Skin epidermis (tissue), 12 donors: Measurements from ENCODE around the gene SATB2.
A peak's percentile ranks its signal among the peaks of the same experiment; 100 is the strongest.

Experiments used
- H3K27ac ChIP-seq, 21 experiments: fragments of 200-600 bp; sonication (generic) in 11 of 21; one replicate each; pipeline ENCODE4 v1.5.0; 2020; ENCODE audit warnings: mild to moderate bottlenecking in 3 of 21, inconsistent platforms in 2 of 21, moderate library complexity in 2 of 21
- H3K4me3 ChIP-seq, 7 experiments: fragments of 200-600 bp; sonication (generic) in 2 of 7; one replicate each; pipeline ENCODE4 v1.5.0; 2020; ENCODE audit warnings: inconsistent platforms in 2 of 7, mild to moderate bottlenecking in 2 of 7, moderate library complexity in 1 of 7

SATB2 gene

DNA sequence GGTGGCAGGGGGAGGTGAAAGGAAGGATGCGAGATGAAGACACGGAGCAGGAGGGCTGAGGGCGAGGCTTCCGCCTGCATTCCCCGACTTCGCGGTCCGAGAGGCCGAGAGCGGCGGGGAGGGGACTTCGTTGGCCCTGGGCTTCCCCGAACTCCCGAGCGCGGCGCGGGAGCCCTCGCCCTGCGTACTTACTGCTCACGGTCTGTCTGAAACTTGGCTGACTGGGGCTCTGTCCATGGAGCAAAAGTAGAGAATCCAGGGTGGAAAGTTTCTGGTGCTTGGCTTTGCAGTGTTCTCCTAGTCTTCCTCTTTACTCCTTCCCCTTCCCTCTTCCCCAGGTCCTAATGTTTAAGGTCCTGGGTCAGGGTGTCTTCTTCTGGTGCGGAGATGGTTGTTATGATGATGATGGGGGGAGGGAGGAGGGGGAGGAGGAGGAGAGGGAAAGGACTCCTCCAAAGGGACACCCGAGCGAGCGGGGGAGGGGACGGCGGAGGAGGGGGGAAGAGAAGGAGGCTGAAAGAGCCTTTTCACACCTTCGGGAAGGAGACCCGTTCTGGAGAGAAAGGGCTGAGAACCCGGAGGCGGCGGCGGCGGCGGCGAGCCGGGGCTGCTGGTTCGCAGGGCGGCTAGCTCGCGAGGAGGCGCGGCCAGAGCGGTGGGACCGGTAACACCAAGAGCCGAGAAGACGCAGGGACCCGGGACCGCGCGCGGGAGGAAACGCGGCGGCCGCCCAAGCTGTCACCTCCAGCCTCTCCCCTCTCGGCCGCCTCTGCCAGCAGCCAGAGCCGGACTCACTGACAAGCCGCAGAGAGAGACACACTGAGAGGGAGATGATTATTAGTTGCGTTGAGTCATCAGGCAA, at the start of gene SATB2:
TSS of gene SATB2 (minus strand) at position 793 of the 862 bp plus-strand sequence. CDS start 1,902 bp downstream, outside the sequence.
- peak within 1 kb of the TSS; percentile 29 to 92 (median 77) for H3K27ac ChIP-seq
- peak within 1 kb of the TSS; percentile 61 to 93 (median 80) for H3K4me3 ChIP-seq

DNA sequence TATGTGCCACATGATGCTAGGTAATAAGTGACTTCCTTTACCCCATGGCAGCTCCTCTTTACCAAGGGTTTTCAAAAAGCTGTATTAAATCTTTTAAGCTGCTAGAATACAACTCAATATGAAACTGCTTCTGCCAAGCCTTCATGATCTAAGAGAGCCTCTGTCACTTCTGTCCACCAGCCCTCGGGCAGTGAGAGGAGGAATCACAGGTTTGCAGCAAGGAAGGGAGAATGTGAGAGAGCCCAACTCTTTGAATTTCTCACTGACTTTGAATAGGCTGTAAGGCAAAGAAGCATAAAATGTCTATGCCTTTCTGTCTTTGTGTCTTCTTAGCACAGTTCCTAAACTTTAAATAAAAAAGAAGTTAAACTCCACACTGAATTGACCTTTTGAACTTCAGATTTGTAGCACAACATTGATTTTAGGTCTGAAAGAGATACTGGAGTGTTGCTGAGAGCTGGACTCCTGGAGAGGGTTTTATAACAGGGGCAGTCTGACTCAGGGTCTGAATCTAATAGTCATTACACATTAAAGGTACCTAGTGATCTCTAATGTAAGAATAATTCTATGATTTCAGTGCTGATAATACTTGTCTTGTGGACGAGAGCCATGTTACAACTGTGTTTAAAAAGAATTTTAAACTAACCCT, 48.1 kb upstream of the SATB2 start:
- H3K27ac ChIP-seq, result no peak overlapping the region

DNA sequence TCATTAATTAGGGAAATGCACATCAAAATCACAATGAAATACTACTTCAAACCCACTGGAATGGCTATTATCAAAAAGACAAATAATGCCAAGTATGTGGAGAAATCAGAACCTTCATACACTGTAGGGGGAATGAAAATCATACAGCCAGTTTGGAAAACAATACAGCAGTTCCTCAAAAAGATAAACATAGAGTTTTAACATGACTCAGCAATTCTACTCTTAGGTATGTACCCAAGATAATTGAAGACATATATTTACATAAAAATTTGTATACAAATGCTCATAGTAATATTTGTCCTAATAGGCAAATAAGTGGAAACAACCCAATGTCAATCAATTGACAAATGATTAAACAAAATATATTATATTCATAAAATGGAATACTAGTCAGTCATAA, 45.4 kb upstream of the SATB2 start:
- no peak overlapping the region for H3K4me3 ChIP-seq
- no peak overlapping the region for H3K27ac ChIP-seq

More for the DNA sequence above, 48.1 kb upstream of the SATB2 start:
- H3K4me3 ChIP-seq, result no peak overlapping the region

DNA sequence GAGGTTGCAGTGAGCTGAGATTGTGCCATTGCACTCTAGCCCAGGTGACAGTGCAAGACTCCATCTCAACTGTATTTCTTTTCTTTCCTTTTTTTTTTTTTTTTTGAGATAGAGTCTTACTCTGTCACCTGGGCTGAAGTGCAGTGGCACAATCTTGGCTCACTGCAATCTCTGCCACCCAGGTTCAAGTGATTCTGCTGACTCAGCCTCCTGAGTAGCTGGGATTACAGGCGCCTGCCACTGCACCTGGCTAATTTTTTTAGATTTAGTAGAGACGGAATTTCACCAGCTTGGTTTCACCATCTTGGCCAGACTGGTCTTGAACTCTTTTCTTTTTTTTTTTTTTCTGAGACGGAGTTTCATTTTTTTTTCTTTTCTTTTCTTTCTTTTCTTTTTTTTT, 41.3 kb upstream of the SATB2 start:
- Histone ChIP-seq H3K27ac (no peak overlapping the region), H3K4me3 (no peak overlapping the region)

DNA sequence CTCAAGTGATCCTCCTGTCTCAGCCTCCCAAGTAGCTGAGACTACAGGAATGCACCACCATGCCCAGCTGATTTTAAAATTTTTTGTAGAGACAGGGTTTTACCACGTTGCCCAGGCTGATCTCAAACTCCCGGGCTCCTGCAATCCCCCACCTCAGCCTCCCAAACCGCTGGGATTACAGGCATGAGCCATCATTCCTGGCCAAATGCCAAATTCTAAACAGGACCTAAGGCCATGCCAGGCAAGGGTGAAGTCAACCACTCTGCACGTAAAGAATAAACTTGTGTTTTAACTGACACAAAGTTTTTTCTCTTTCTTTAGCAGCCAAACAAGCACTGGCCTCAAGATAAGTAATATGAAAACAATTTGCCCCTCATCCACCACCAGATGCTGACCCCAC, 37.4 kb upstream of the SATB2 start:
- H3K4me3 ChIP-seq, result no peak overlapping the region
- H3K27ac ChIP-seq, result no peak overlapping the region

DNA sequence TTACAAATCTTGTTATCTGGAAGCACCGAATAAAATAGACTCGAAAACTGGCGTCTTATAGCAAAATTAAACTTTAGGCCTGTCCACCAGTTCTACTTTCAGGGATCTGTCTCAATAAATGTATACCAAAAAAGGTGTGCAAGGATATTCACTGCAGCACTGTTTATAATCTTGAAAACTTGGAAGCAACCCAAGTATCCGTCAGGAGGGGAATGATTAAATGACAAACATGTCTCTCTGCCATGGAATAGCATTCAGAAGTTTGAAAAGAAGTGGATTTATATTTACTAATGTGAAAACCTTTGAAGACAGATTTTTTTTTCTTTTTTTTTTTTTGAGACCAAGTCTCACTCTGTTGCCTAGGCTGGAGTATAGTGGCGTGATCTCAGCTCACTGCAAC, 32.3 kb upstream of the SATB2 start:
- Histone ChIP-seq H3K27ac (no peak overlapping the region), H3K4me3 (no peak overlapping the region)

DNA sequence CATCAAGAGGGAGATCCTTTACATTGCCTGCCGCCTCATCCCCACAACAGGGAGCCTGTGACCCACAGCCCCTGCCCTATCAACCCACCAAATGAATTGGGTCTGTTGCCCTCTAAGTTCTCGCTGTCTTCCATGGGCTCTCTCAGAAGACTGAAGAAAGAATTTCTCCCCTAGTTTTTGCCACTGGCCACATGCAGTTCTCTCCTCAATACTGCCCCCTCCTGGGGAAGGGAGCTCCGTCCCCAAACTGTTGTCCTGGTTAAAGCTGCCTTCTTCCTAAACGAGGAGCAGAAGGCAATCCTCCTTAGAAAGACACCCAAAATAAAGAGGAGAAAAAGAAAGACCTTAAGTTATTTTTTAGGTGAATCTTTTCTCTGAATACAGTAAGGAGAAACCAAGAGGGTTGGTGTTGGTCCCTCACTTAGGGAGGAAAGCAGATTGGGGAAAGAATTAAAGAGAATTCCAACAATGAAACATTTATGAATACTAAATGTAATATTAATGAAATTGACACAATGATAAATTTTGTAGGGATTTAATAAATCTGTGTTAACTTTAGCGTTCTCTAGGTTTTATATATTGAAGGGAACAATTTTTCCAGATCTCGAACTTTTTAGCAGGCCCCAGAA, 31.1 kb upstream of the SATB2 start:
- no peak overlapping the region for H3K27ac ChIP-seq
- no peak overlapping the region for H3K4me3 ChIP-seq

DNA sequence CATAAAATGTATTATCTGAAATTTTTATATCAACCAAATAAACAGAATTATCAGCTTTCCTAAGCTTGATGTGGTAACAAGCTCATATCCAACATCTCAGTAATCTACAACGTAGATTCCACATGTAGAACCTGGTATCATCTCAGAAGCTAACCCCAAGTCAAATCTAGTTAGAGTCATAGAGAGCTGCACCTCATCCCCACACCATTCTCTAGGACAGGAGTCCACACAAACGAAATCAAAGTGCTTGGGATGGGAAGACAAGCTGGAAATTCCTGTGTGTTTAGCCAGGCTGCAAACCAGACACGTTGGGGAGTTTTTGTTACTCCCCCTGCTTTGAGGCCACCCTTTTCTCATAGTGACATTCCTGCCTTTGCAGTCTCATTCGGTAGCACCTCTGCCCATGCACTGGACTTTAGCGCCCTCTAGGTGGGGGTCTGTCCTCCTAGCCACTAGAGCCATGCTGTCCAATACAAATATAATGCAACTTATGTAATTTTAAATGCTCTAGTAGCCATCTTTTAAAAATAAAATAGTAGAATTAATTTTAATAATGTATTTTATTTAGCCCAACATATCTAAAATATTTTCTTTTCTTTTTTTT, 28.1 kb upstream of the SATB2 start:
- no peak overlapping the region for H3K27ac ChIP-seq
- no peak overlapping the region for H3K4me3 ChIP-seq

DNA sequence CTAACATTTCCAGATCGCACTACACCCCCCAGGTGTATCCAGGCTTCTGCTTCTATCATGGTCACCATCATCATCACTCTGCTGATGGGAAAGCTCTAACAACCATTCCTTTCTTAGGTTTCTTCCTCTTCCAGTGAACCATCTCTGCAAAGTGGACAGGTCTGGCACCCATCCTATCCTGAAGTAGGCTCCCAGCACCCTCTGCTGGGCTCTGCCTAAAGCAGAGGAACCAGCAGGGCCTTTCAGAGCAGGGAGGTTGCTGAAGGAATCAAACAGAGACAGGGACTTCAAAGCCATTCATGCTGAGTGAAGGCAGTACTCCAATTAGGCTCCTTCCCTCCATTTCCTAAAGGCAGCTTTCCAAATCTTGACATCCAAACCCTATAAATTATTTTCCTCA, 27.2 kb upstream of the SATB2 start:
- Histone ChIP-seq H3K4me3 (no peak overlapping the region), H3K27ac (no peak overlapping the region)

DNA sequence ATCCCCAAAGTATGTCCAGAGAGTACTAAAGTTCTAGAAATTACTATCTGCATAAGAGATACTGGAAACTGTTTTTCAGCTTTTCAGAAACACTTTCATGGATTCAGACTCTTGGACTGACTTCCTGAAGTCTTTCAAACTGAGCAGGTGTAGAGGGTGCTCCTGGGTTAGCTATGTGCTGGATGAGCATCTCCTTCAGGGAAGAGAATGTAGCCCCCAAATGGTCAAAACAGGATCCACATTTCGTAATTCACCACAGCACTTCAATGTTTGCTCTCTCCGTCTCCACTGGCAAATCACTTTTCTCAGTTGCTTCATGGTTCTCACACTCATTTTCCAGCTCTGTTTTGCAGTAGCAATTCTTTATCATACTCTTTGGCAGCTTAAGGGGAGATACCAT, 23.2 kb upstream of the SATB2 start:
- no peak overlapping the region for H3K27ac ChIP-seq
- H3K4me3 ChIP-seq, result no peak overlapping the region

DNA sequence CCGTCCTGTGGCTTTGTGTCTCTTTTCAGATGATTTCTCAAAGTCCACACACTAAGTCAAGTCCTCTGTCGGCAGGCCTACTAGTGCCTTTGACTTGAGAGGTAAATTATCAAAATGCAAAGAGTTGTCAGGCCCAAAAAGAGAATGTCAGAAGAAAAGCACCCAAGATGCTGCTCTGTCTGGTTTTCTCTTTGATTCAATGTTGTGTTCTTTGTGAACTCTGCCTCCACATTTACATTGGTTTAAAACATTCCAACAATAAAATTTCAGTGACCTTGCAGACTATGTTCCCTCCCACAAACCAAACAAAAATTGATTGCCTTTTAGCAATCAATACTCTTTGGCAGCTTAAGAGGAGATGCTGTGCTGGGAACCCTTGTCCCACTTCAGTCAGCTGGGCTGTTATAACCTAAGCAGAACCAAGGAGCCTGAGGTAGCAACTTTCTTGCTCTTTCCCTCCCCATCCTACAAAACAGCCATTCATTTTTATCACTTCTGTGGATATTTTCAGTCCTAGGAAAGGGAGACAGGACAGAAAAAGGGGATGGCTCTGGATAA, 19.6 kb upstream of the SATB2 start:
- Histone ChIP-seq H3K4me3 (no peak overlapping the region), H3K27ac (no peak overlapping the region)

DNA sequence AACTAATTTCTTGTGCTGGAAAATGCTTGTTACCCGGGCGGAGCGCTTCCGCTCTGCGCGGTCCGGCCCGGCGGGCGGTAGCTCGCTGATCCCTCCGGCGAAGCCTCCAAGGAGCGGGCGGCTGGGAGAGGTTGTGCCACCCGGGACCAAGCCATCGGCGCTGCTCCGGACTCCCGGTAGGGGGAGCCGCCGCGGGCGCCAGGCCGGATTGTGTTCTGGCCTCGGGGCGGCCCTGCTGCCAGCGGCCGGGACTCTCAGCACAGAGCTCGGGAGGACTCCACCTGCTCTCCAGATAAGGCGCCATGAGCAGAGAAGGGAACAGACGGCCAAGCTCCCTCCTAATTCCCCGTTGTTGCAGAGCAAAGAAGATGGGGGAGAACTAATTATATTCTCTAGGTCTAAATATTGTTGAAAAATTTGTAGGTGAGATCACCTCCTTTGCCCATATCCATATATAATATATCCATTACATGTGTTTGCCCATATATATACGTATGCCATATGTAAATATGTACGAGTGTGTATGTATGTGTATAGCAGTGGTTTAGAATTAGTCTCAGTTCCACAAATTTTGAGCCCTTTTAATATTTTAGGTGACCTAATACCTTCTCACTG, 13.8 kb upstream of the SATB2 start:
- H3K27ac ChIP-seq, result no peak overlapping the region

DNA sequence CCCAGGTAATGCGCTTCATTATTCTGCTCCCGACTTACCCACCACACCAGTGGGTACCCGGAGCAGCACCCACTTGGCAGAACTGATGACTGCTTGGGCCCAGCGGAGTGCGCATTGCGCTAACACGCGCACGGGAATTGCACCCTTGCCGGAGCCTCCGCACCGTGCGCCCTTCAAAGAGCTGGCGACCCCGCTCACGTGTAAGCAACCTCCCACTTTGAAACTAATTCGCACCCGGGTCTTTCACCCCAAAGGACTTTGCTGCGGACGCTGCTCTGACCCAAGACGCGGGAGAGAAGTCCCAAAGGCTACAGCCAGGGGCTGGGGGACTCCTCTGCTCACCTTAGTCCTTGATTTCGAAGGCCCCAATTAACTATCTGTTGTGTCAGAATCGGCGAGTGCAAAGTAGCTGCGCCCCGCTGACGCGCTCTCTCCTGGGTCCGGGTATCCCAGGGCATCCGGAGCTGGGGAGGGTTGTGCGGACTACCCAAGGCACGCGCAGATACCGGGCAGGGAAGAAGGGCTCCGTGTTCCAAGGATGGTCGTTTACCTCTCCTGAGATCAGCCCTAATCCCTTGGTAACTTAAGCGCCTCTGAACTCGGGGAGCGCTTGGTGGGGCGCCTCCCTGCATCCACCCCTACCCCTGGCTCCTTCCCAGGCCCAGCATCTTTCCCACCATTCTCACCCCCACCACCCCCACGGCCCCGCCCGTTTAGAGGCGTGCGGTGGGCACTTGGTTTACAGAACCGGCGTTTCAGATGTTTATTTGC, 13.1 kb upstream of the SATB2 start:
- Histone ChIP-seq H3K27ac (no peak overlapping the region), H3K4me3 (peak overlapping the region in 3 of 7 experiments; percentile 3 to 11 (median 4))

More for the DNA sequence above, 13.8 kb upstream of the SATB2 start:
- H3K4me3 ChIP-seq, result peak overlapping the region in 3 of 7 experiments; percentile 3 to 11 (median 4)

DNA sequence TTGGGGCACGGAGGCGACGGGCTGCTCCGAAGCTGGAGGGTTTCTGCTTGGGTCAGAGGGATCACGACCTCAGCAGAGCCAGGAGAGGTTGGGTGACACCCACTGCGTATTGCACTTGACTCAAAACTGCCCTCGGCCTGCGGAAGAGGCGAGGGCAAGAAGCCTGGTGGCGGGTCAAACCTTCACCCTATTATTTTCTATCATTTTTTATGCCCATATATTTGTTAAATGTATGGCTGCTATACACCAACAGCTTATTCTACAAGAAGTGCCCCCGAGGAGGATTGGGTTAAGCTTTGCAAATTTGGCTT, 12.6 kb upstream of the SATB2 start:
- Histone ChIP-seq H3K27ac (no peak overlapping the region), H3K4me3 (no peak overlapping the region)

DNA sequence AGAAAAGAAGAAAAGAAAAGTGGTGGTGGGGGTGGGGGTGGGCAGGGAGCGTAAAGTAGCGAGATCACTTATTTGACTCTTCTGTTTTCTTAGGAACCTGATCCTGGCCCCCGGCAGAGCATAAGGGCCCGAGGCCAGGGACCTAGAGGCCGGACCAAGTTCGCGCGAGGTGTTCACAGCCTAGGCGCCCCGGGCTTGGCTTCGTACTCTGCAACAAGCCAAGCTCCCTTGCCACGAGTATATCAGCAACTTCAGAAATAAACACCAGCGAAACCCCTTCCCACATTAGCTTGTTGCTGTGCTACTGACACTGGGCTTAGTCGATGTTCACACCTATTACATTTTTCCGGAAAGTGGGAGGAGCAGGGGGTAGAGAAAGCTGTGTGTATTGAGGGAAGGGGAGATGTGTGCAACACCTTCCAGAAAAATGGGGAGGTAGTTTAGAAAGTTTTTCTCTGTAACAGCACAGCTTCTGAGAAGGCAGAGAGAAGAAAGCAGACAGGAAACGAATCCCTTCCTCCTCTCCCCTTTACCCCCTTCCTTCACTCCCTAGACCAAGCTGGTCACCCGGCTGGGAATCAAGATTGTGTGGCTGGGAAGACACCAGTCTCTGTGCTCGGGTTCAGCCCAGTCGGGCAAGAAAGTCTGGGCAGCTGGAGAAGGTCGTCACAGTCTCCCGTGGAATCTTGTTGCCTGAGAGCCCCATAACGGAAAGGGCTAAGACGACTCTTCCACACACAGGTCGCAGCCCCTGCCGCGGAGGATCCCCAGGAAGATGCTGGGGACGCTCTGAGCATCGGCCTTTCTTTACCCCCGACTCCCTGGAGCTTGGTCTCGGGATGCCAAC, 12.0 kb upstream of the SATB2 start:
- Histone ChIP-seq H3K4me3 (no peak overlapping the region), H3K27ac (no peak overlapping the region)

DNA sequence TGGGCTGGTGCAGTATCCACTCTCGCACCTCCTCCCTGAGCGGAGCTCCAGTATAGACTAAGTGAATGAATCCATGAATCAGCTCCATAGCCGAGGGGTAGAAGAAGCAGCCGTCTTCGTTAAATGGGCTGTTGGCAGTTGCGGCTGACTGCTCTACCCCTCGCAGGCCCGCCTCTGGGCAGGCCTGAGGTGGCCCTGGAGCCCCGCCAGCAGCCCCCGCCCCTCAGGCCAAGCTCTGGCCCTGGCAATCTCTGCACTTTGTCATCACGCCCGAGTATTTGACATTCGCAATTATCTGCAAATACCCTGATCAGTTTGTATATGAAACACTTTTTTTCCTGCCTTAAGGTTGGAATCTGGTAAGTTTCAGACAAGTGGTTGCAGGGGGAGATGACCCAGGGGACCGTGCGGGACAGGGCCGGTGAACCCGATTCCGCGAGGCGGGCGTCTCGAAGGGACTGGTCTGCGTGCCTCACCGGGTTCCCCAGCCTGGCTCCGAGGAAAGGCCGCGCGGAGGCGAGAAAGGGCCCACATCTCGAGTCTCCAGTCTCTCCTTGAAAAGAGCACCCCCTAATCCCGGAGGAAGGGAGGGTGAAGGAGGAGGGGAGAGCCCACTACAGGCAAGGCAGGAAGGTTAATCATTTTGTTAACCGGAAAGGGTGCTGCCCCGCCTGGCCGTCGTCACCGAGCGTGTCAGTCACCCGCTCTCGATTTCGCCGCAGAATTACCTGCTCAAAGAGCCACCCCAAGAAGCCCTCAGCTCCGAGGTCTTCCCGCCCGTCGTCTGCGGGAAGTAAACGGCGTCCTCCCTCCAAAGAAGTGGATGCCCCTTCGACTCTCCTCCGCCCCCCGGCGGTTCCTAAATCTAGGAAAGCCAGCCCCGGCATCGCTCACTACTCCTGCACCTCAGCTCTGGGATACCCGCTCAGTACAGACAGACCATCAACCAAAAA, 11.1 kb upstream of the SATB2 start:
- Histone ChIP-seq H3K4me3 (no peak overlapping the region), H3K27ac (no peak overlapping the region)
